ENCODE measurements around the gene MYO5A. TPM values are rescaled to one million over a fixed set of nuclear protein-coding genes. Genes with fewer than 3 reads are reported as not detected.

MYO5A gene
- total RNA-seq, 1 experiment from 2014 or later: 17.6 TPM

DNA sequence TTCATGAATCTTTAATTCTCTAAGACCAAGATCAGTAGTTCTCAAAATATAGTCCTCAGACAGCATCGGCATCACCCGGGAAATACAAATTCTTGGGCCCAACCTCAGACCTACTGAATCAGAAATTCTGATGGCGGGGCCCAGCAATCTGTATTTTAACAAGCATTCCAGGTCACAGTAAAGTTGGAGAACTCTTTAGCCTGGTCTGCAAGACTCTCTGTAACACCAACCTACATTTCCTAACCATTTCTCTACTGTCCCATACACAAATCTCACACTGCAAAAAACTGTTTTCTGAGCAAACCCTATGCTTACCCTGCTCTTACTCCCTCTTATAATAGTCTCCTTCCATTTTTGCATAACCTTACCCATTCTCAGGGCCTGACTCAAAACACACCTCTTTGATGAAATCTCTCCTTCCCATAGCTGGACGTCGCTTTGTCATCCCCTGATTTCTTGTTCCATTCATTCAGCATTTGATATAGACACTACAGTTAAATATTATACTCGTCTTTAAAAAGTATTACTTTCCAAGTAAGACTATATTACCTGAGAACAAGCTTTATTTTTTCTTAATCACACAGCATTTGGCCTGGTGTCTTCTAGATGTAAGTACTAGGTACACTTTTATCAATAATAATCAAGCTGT lies 149.8 kb downstream of the MYO5A start:
- H3K36me3 ChIP-seq (ENCODE audit: control insufficient read depth in 1 of 2, insufficient read depth in 2 of 2, low read length in 2 of 2): no peaks in the 10 kb centered on the region; a peak in 1 of 4 replicates
- DNase-seq (ENCODE audit: low read depth, low spot score): no peak

More for the DNA sequence above, 149.8 kb downstream of the MYO5A start:
- Histone ChIP-seq H3K27me3 (ENCODE audit: insufficient read depth, low read length) (no peaks in the 10 kb centered on the region), H2AFZ (ENCODE audit: low read depth, low read length, poor library complexity, severe bottlenecking) (no peak overlapping the region), H3K27ac (ENCODE audit: low read depth, low read length) (no peak overlapping the region), H3K9me3 (ENCODE audit: control insufficient read depth in 1 of 2, insufficient read depth in 1 of 2, low read depth in 1 of 2, low read length in 2 of 2) (no peaks in the 10 kb centered on the region), H3K4me2 (ENCODE audit: low read length) (no peak overlapping the region), H4K20me1 (ENCODE audit: insufficient read depth) (no peaks in the 10 kb centered on the region), H3K9ac (ENCODE audit: low read length) (no peak overlapping the region), H3K4me1 (ENCODE audit: control insufficient read depth in 1 of 2, insufficient read depth in 2 of 2, low read length in 2 of 2) (no peaks in the 10 kb centered on the region), H3K4me3 (replicated peaks in 1 of 2; ENCODE audit: low read depth in 1 of 2, low read length in 2 of 2) (no peak overlapping the region), H3K9me2 (ENCODE audit: insufficient read depth) (no peaks in the 10 kb centered on the region), H3K79me2 (ENCODE audit: insufficient read depth, low read length) (no peaks in the 10 kb centered on the region)
- POLR2A ChIA-PET: no interaction called here
- RAD21 ChIA-PET (ENCODE audit: low non-redundant PET in 1 of 2, low total read pairs in 2 of 2, uncharacterized antibody in 2 of 2, unreplicated experiment in 2 of 2): no interaction called here
- no TSS peak for BruUV-seq (replicated peaks)
- CTCF ChIA-PET: no interaction called here
- TF ChIP-seq, protein P1, sequence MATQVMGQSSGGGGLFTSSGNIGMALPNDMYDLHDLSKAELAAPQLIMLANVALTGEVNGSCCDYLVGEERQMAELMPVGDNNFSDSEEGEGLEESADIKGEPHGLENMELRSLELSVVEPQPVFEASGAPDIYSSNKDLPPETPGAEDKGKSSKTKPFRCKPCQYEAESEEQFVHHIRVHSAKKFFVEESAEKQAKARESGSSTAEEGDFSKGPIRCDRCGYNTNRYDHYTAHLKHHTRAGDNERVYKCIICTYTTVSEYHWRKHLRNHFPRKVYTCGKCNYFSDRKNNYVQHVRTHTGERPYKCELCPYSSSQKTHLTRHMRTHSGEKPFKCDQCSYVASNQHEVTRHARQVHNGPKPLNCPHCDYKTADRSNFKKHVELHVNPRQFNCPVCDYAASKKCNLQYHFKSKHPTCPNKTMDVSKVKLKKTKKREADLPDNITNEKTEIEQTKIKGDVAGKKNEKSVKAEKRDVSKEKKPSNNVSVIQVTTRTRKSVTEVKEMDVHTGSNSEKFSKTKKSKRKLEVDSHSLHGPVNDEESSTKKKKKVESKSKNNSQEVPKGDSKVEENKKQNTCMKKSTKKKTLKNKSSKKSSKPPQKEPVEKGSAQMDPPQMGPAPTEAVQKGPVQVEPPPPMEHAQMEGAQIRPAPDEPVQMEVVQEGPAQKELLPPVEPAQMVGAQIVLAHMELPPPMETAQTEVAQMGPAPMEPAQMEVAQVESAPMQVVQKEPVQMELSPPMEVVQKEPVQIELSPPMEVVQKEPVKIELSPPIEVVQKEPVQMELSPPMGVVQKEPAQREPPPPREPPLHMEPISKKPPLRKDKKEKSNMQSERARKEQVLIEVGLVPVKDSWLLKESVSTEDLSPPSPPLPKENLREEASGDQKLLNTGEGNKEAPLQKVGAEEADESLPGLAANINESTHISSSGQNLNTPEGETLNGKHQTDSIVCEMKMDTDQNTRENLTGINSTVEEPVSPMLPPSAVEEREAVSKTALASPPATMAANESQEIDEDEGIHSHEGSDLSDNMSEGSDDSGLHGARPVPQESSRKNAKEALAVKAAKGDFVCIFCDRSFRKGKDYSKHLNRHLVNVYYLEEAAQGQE (IDR thresholded peaks at IDR 0.05; ENCODE audit: low read depth): no peak
- TF ChIP-seq, protein P2, sequence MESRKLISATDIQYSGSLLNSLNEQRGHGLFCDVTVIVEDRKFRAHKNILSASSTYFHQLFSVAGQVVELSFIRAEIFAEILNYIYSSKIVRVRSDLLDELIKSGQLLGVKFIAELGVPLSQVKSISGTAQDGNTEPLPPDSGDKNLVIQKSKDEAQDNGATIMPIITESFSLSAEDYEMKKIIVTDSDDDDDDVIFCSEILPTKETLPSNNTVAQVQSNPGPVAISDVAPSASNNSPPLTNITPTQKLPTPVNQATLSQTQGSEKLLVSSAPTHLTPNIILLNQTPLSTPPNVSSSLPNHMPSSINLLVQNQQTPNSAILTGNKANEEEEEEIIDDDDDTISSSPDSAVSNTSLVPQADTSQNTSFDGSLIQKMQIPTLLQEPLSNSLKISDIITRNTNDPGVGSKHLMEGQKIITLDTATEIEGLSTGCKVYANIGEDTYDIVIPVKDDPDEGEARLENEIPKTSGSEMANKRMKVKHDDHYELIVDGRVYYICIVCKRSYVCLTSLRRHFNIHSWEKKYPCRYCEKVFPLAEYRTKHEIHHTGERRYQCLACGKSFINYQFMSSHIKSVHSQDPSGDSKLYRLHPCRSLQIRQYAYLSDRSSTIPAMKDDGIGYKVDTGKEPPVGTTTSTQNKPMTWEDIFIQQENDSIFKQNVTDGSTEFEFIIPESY (IDR thresholded peaks at IDR 0.05; ENCODE audit: extremely low read depth, insufficient replicate concordance, low read length): no peak
- TF ChIP-seq, protein P3, sequence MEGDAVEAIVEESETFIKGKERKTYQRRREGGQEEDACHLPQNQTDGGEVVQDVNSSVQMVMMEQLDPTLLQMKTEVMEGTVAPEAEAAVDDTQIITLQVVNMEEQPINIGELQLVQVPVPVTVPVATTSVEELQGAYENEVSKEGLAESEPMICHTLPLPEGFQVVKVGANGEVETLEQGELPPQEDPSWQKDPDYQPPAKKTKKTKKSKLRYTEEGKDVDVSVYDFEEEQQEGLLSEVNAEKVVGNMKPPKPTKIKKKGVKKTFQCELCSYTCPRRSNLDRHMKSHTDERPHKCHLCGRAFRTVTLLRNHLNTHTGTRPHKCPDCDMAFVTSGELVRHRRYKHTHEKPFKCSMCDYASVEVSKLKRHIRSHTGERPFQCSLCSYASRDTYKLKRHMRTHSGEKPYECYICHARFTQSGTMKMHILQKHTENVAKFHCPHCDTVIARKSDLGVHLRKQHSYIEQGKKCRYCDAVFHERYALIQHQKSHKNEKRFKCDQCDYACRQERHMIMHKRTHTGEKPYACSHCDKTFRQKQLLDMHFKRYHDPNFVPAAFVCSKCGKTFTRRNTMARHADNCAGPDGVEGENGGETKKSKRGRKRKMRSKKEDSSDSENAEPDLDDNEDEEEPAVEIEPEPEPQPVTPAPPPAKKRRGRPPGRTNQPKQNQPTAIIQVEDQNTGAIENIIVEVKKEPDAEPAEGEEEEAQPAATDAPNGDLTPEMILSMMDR (IDR thresholded peaks at IDR 0.05 in 2 of 3, conservative IDR thresholded peaks at IDR 0.05 in 1 of 3; ENCODE audit: borderline replicate concordance in 1 of 3, insufficient read depth in 1 of 3, low read depth in 2 of 3, low read length in 2 of 3): no peak
- no peak for TF ChIP-seq RAD21 (IDR thresholded peaks at IDR 0.05; ENCODE audit: low read depth)
- TF ChIP-seq POLR2A (IDR thresholded peaks at IDR 0.05; ENCODE audit: borderline replicate concordance, extremely low read depth, insufficient read depth, insufficient read length): no peak
- TF ChIP-seq SIN3A (IDR thresholded peaks at IDR 0.05; ENCODE audit: low read depth): no peak
- no peak for TF ChIP-seq SRF (IDR thresholded peaks at IDR 0.05; ENCODE audit: low read depth)
- no peak for TF ChIP-seq ZFX (IDR thresholded peaks at IDR 0.05)
- no peak for TF ChIP-seq SP1 (IDR thresholded peaks at IDR 0.05; ENCODE audit: low read depth)
- TF ChIP-seq JUND (IDR thresholded peaks at IDR 0.05): no peak
- TF ChIP-seq EZH2 (IDR thresholded peaks at IDR 0.05): no peak
- intact Hi-C loops (cut with micrococcal nuclease): no loop called here
- no peak for ATAC-seq

All from HCT116 (cell line).